H9 (cell line): ENCODE results near the gene LRMDA. TPM values are rescaled to one million over a fixed set of nuclear protein-coding genes. Genes with fewer than 3 reads are reported as not detected.

ENCODE experiments used
- DNase-seq: peaks from one replicate; pipeline ENCODE4 v3.0.0-alpha.2; 2017
- H2AFZ ChIP-seq: one replicate; pipeline ENCODE4 v1.6.1; 2013; ENCODE audit warnings: mild to moderate bottlenecking, low read length, control low read depth, moderate library complexity
- H2AK5ac ChIP-seq: 2 replicates; pipeline ENCODE4 v1.6.1; 2013; ENCODE audit warnings: low read length, control low read depth, mixed read lengths; ENCODE audit not compliant: insufficient read length
- H2BK120ac ChIP-seq: one replicate; pipeline ENCODE4 v1.6.1; 2013; ENCODE audit warnings: low read depth, mild to moderate bottlenecking, low read length, control low read depth, inconsistent platforms; ENCODE audit not compliant: poor library complexity, severe bottlenecking
- H2BK12ac ChIP-seq: 2 replicates; pipeline ENCODE4 v1.6.1; 2013; ENCODE audit warnings: low read length, control low read depth, mixed read lengths, low read depth; ENCODE audit not compliant: insufficient read length
- H2BK15ac ChIP-seq: 2 replicates; pipeline ENCODE4 v1.6.1; 2013; ENCODE audit warnings: low read depth, low read length, control low read depth
- H2BK20ac ChIP-seq: one replicate; pipeline ENCODE4 v1.6.1; 2013; ENCODE audit warnings: low read depth, mild to moderate bottlenecking, low read length, control low read depth, inconsistent platforms; ENCODE audit not compliant: poor library complexity, severe bottlenecking
- H2BK5ac ChIP-seq: 2 replicates; pipeline ENCODE4 v1.6.1; 2013; ENCODE audit warnings: low read length, control low read depth, mixed read lengths; ENCODE audit not compliant: insufficient read length
- H3K14ac ChIP-seq: 2 replicates; pipeline ENCODE4 v1.6.1; 2013; ENCODE audit warnings: low read length, control low read depth; ENCODE audit not compliant: insufficient read depth
- H3K18ac ChIP-seq: 2 replicates; pipeline ENCODE4 v1.6.1; 2013; ENCODE audit warnings: low read depth, mild to moderate bottlenecking, mixed read lengths, low read length, control low read depth; ENCODE audit not compliant: insufficient read length
- H3K23ac ChIP-seq: 2 replicates; pipeline ENCODE4 v1.6.1; 2013; ENCODE audit warnings: low read length, control low read depth, mixed read lengths, low read depth; ENCODE audit not compliant: insufficient read length
- H3K23me2 ChIP-seq: 2 replicates; pipeline ENCODE4 v1.6.1; 2013; ENCODE audit warnings: low read depth, mild to moderate bottlenecking, mixed read lengths, low read length, control low read depth; ENCODE audit not compliant: insufficient read length, poor library complexity, severe bottlenecking
- H3K27ac ChIP-seq: 2 replicates; pipeline ENCODE4 v1.5.1; 2013; ENCODE audit warnings: low read length, control low read depth, mixed read lengths, low read depth; ENCODE audit not compliant: insufficient read length
- H3K27me3 ChIP-seq: 2 replicates; pipeline ENCODE4 v1.6.1; 2013; ENCODE audit warnings: low read length, control low read depth, inconsistent platforms; ENCODE audit not compliant: insufficient read depth
- H3K4ac ChIP-seq: 2 replicates; pipeline ENCODE4 v1.6.1; 2013; ENCODE audit warnings: low read depth, mild to moderate bottlenecking, control low read depth, inconsistent platforms, low read length, moderate library complexity
- H3K4me1 ChIP-seq: 2 replicates; pipeline ENCODE4 v1.6.1; 2013; ENCODE audit warnings: low read length, control low read depth, inconsistent platforms; ENCODE audit not compliant: insufficient read depth
- H3K4me2 ChIP-seq: 2 replicates; pipeline ENCODE4 v1.6.1; 2013; ENCODE audit warnings: low read length, control low read depth, mixed read lengths; ENCODE audit not compliant: insufficient read length, insufficient read depth
- H3K56ac ChIP-seq: 2 replicates; pipeline ENCODE4 v1.6.1; 2013; ENCODE audit warnings: low read depth, mild to moderate bottlenecking, mixed read lengths, low read length, control low read depth; ENCODE audit not compliant: insufficient read length
- H3K79me1 ChIP-seq: 2 replicates; pipeline ENCODE4 v1.6.1; 2013; ENCODE audit warnings: low read depth, mild to moderate bottlenecking, moderate library complexity, low read length, control low read depth, inconsistent platforms; ENCODE audit not compliant: insufficient read depth, poor library complexity, severe bottlenecking
- H3K79me2 ChIP-seq: 2 replicates; pipeline ENCODE4 v1.6.1; 2013; ENCODE audit warnings: low read length, control low read depth, inconsistent platforms; ENCODE audit not compliant: insufficient read depth
- H3K9ac ChIP-seq: 2 replicates; pipeline ENCODE4 v1.6.1; 2013; ENCODE audit warnings: low read length, control low read depth, mixed read lengths; ENCODE audit not compliant: insufficient read length; ENCODE audit errors: extremely low read depth
- H3K9me3 ChIP-seq: one replicate; pipeline ENCODE4 v1.6.1; 2013; ENCODE audit warnings: low read depth, low read length, inconsistent platforms; ENCODE audit not compliant: control insufficient read depth
- H3T11ph ChIP-seq: one replicate; pipeline ENCODE4 v1.6.1; 2013; ENCODE audit warnings: mild to moderate bottlenecking, low read length, control low read depth, inconsistent platforms
- H4K20me1 ChIP-seq: one replicate; pipeline ENCODE4 v1.6.1; 2013; ENCODE audit not compliant: control insufficient read depth, insufficient read length, insufficient read depth
- H4K5ac ChIP-seq: 2 replicates; pipeline ENCODE4 v1.6.1; 2013; ENCODE audit warnings: low read depth, mild to moderate bottlenecking, mixed read lengths, low read length, control low read depth; ENCODE audit not compliant: insufficient read length
- H4K8ac ChIP-seq: replicated peaks from 2 replicates; pipeline ENCODE4 v1.6.1; 2013; ENCODE audit warnings: low read length, control low read depth, mixed read lengths, low read depth; ENCODE audit not compliant: insufficient read length
- H4K91ac ChIP-seq: 2 replicates; pipeline ENCODE4 v1.6.1; 2013; ENCODE audit warnings: low read depth, mild to moderate bottlenecking, moderate library complexity, mixed read lengths, low read length, control low read depth; ENCODE audit not compliant: insufficient read length
- H3K27ac Mint-ChIP-seq, 3 experiments: 2 replicates in 2 of 3; 3 replicates in 1 of 3; pipeline ENCODE4 v1.8.0; 2020 to 2021; ENCODE audit warnings: mixed read lengths in 3 of 3, mild to moderate bottlenecking in 1 of 3, moderate library complexity in 1 of 3
- H3K27me3 Mint-ChIP-seq: 2 replicates; pipeline ENCODE4 v1.8.0; 2021; ENCODE audit warnings: low read depth, mild to moderate bottlenecking, moderate library complexity, mixed read lengths
- H3K36me3 Mint-ChIP-seq, 3 experiments: 2 replicates in 2 of 3; 3 replicates in 1 of 3; pipeline ENCODE4 v1.8.0; 2020 to 2021; ENCODE audit warnings: low read depth in 3 of 3, mixed read lengths in 3 of 3; ENCODE audit not compliant: insufficient read depth in 1 of 3
- H3K4me1 Mint-ChIP-seq, 2 experiments: 2 replicates each; pipeline ENCODE4 v1.8.0; 2020; ENCODE audit warnings: mixed read lengths in 2 of 2
- H3K4me3 Mint-ChIP-seq, 2 experiments: 2 replicates in 1 of 2; 3 replicates in 1 of 2; pipeline ENCODE4 v1.8.0; 2020 to 2021; ENCODE audit warnings: mild to moderate bottlenecking in 2 of 2, mixed read lengths in 2 of 2, moderate library complexity in 1 of 2
- H3K9me3 Mint-ChIP-seq, 2 experiments: 2 replicates in 1 of 2; 3 replicates in 1 of 2; pipeline ENCODE4 v1.8.0; 2020; ENCODE audit warnings: mild to moderate bottlenecking in 2 of 2, mixed read lengths in 2 of 2, moderate library complexity in 1 of 2
- WGBS: extraction: QIAGEN DNeasy Blood & Tissue Kit; methylation state at CpG from one replicate; pipeline ENCODE4 v1.1.7; 2013; ENCODE audit warnings: missing lambda C conversion rate, low lambda C conversion rate, mixed read lengths; ENCODE audit not compliant: insufficient read length; ENCODE audit errors: extremely low coverage; 5-methylcytosine and 5-hydroxymethylcytosine counted together
- total RNA-seq: library from RNA; stranded (reverse); gene quantifications from 2 replicates; pipeline ENCODE4 v1.2.1, GENCODE V29; 2021
- TF ChIP-seq, protein P1 (sequence below): fragments of 200-600 bp; sonication (generic); conservative IDR thresholded peaks from 3 replicates; pipeline ENCODE4 v1.8.0; 2021; ENCODE audit warnings: antibody characterized with exemption, mild to moderate bottlenecking

LRMDA gene
- total RNA-seq, 1 experiment from 2014 or later = 1.8 TPM

- Mint-ChIP-seq H3K9me3 (no peaks in the 10 kb centered on the region), H3K4me1 (peaks cover 14 to 18% of the 10 kb centered on the region in 2 experiments), H3K27me3 (peaks cover 17% of the 10 kb centered on the region), H3K36me3 (no peaks in the 10 kb centered on the region; a peak in 1 of 7 replicates), H3K4me3 (no peak overlapping the region), H3K27ac (no peak overlapping the region)
- Histone ChIP-seq H3K14ac (no peak overlapping the region), H3K23ac (no peak overlapping the region), H2BK15ac (no peak overlapping the region), H3K27me3 (no peaks in the 10 kb centered on the region), H2BK5ac (no peak overlapping the region), H3K23me2 (no peaks in the 10 kb centered on the region), H3K18ac (no peak overlapping the region), H3K4ac (no peak overlapping the region), H2BK120ac (no peak overlapping the region), H3K9ac (no peak overlapping the region), H2BK12ac (no peak overlapping the region), H3K56ac (no peak overlapping the region), H3K79me1 (no peaks in the 10 kb centered on the region), H2AK5ac (no peak overlapping the region), H2AFZ (no peak overlapping the region), H4K5ac (no peak overlapping the region), H4K20me1 (no peaks in the 10 kb centered on the region), H3K4me2 (no peak overlapping the region), H3K4me1 (0 out of 2 replicates have a peak, but pooled peaks cover 6% of the 10 kb centered on the region), H4K91ac (no peak overlapping the region), H4K8ac (no peak overlapping the region), H2BK20ac (no peak overlapping the region), H3T11ph (no peak overlapping the region), H3K9me3 (no peaks in the 10 kb centered on the region), H3K27ac (no peak overlapping the region), H3K79me2 (no peaks in the 10 kb centered on the region)
- no CpG with 5 or more reads among the region's 5 CpGs for WGBS
- DNase-seq = no peak
- TF ChIP-seq, protein P1, sequence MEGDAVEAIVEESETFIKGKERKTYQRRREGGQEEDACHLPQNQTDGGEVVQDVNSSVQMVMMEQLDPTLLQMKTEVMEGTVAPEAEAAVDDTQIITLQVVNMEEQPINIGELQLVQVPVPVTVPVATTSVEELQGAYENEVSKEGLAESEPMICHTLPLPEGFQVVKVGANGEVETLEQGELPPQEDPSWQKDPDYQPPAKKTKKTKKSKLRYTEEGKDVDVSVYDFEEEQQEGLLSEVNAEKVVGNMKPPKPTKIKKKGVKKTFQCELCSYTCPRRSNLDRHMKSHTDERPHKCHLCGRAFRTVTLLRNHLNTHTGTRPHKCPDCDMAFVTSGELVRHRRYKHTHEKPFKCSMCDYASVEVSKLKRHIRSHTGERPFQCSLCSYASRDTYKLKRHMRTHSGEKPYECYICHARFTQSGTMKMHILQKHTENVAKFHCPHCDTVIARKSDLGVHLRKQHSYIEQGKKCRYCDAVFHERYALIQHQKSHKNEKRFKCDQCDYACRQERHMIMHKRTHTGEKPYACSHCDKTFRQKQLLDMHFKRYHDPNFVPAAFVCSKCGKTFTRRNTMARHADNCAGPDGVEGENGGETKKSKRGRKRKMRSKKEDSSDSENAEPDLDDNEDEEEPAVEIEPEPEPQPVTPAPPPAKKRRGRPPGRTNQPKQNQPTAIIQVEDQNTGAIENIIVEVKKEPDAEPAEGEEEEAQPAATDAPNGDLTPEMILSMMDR = no peak
These were observed 748.4 kb downstream of the LRMDA start for GRCh38 chr10:76179806-76180205.
